GM18508 (cell line): ENCODE results near the gene SCN4A.
"Not testable (repeated sequence)": the region's sequence is repeated elsewhere in the genome, so short reads cannot be mapped to it uniquely, and the experiment has no call there.

Experiments used
- ATAC-seq: cut with Tn5 transposase; IDR thresholded peaks from one replicate; pipeline ENCODE4 v1.9.1; 2021; ENCODE audit warnings: moderate number of reproducible peaks; ENCODE audit not compliant: insufficient read depth, unreplicated experiment

The SCN4A gene

DNA sequence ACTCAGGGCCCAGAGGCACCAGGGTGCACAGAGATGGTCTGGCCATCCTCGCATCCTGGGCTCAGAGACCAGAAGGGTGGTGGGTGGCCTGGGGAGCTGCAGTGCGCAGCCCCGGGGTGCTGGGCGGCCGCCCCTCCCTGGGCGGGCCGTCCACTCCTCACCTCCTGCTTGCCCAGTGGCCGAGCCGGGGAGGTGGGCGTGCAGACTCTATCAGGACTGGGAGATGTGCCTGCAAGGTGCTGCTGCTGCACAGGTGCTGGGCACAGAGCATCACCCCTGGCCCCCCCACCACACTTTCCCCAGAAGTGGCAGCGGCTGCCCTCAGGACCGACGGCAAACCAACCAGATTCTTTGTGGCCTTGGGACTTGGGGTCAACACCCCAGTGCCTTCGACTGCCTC is at the start of gene SCN4A:
Gene SCN4A, minus strand, starts transcription at position 123 of the 400 bp plus-strand sequence. Its CDS starts 77 bp downstream, at position 46.
- no peak for ATAC-seq

DNA sequence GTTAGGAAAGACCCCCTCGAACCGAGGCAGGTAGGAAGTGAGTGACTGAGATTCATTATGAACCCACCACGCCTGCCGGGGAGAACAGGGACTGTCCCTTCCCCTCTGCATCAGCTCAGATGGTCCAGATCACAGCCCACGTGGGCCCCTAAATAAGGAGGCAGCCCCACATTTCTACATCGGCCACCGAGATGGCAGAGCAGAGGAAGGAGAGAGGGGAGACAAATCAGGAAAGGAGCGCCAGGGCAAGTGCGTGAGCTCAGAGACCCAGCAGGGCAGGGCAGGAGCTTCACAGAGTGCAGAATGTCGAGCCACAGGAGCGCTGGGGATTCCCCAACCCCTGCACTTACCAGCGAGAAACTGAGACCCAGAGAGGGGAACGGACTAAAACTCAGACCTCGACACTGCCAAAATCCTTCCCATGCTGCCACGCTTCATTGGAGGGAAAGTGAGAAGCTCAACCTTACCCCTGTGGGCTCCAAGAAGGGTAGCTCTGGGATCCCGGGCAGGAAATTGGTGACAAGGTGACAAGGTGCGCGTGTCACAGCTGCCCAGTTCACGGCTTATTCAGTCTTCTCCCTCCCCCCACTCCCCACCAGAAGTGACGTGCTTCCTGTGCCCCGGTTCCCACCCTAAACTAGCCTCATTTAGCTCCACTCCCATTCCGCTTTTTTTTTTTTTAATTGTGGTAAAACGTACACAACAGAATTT is 47.5 kb upstream of the SCN4A start, which contains the start of gene ICAM2:
Gene ICAM2, minus strand, starts transcription at position 578 of the 711 bp plus-strand sequence. CDS start 13,942 bp downstream, outside the sequence.
- no peak for ATAC-seq

DNA sequence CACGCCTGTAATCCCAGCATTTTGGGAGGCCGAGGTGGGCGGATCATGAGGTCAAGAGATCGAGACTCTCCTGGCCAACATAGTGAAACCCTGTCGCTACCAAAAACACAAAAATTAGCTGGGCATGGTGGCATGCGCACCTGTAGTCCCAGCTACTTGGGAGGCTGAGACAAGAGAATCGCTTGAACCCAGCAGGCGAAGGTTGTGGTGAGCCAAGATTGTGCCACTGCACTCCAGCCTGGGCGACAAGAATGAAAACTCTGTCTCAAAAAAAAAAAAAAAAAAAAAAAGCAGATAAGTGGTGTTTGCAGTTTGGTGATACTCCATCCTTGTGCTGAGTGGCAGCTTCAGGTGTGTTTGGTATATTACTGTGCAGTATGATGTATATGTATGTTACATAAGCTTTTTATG is 46.8 kb upstream of the SCN4A start:
- ATAC-seq = not testable (repeated sequence)

DNA sequence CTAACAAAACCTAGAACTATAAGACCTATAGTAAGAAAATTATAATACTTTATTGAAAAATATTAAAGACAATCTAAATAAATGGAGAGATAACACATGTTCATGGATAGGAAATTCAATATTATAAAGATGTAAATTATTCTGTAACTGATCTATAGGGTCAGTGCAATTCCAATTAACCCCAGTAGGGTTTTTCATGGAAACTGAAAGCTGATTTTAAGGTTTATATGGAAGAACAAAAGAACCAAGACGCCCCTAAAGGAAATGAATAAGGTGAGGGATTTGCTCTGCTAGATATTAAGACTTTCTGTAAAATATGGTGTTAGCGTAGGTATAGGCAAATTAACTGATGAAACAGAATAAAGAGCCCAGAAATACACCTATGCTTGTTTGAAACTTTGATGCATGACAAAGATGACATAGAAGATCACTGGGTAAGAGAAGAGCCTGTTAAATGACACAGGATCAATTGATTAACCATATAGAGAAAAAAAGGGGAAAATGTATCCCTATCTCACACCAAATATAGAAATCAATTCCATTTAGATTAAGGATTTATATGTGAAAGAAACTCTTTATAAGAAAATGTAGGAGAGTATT is 44.8 kb upstream of the SCN4A start:
- ATAC-seq = no peak

DNA sequence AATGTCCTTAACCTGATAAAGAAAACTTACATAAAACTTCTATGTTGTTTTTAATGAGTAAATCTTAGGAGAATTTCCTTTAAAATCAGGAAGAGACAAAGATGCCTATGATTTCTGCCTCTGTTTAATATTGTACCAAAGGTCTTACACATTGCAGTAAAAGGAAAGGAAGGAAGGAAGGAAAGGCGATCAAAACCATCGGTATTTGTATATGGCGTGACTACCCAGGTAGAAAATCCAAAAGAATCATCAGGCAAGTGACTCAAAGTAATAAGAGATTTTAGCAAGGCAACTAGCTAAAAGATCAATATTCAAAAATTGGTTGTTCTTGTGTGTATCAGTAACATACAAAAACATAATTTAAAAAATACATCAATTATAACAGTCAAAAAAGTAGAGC is 44.3 kb upstream of the SCN4A start:
- ATAC-seq = no peak

DNA sequence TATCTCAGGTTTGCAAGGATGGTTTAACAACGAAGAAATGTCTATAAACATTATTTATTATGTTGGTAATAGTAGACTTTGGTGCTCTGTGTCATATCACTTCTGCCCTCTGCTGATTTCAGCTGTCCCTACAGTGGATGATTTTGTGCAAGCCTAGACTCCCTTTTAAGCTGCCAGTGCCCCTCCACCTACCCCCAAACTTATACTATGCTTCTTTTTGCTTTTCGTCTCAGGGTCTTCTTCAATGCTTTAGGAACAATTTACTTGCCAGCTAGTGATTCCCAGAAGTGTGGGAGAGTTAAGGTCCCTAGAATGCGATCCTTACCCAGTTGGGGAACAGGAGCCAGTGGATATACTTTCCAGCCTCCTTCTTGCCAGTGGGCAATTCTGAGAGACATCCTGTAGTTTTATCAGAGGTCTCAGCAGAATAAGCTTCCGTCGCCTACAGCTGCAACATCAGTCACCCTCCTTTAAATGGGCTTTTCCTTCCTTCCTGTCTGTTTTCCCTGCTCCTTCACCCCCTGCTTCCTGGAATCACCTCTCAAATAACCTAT is 43.6 kb upstream of the SCN4A start:
- no peak for ATAC-seq

DNA sequence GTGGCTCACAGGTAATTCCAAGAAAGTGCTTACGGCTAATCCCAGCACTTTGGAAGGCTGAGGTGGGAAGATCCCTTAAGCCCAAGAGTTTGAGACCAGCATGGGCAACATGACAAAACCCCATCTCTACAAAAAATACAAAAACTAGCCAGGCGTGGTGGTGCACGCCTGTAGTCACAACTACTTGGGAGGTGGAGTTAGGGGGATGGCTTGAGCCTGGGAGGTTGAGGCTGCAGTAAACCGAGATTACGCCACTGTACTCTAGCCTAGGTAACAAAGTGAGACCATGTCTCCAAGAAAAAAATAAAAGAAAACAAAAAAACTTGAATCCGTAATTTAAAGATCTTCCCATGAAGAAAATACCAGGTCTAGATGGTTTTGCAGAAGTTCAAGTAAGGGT is 42.7 kb upstream of the SCN4A start:
- no peak for ATAC-seq

DNA sequence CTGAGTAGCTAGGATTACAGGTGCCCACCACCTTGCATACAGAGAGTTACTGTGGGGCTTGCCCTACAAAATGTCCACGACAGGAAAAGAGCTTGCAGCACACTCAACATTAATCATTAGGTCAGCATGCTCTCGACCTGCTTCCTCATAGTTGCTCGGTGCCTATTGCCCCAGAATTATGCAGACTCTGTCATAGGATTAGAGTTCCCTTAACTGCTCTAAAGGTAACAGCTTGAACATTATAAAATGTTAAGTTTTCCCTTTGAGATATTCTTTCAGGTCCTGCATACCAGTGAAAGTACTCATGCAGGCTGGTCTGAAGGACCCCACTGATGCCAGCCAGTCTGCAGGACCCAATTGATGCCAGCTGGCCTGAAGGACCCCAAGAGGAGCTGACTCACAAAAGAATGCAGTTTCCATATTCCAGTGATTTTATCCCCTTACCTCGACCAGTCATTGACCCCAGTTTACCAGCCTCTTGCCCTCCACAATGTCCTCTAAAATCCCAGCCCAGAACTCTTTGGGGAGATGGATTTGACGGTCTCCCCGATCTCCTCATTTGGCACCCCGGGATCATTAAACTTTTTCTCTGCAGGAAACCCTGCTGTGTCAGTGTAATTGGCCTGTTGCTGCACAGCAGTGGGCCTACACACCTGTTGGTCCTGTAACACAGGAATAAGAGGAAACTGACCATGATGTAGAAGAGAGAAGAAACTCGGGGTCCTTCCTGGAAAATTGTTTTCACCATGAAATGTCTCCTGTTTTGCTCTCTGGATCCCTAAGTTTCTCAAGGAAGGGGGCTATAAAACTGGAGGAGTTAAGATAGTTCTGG is 37.1 kb upstream of the SCN4A start:
- no peak for ATAC-seq

DNA sequence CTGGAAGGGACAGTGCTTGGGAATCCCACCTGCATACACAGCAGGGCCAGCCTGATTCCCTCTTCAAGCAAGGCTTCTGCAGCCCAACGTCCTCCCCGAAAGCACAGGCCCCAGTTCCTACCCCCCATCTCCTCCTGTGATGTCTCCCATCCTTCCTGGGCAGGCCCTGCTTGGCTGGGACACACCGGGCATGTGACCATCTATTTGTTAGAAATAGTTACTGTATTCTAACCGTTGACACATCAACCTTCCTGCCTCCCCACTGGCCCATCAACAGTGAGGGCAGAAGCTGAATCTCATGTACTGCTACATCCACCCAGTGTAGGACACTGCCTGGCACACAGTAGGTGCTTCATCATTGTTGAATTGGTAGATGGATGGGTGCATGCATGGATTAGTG is 36.1 kb upstream of the SCN4A start:
- no peak for ATAC-seq

DNA sequence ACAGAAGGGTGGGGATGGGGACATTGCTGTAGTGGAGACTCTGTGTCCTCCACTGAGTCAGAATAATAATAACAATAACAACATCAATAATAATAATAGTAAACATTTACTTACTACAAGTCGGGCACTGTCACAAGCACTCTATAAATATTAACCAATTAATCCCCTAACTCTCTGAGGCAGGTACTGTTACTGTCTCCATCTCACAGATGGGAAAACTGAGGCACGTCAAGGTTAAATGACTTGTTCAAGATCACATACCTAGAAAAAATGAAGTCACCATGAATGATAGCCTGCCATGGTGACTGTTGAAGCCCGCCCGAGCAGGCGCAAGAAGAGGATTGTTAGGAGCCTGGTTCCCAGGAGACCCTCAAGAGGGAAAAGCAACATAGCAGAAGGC is 35.6 kb upstream of the SCN4A start:
- no peak for ATAC-seq

DNA sequence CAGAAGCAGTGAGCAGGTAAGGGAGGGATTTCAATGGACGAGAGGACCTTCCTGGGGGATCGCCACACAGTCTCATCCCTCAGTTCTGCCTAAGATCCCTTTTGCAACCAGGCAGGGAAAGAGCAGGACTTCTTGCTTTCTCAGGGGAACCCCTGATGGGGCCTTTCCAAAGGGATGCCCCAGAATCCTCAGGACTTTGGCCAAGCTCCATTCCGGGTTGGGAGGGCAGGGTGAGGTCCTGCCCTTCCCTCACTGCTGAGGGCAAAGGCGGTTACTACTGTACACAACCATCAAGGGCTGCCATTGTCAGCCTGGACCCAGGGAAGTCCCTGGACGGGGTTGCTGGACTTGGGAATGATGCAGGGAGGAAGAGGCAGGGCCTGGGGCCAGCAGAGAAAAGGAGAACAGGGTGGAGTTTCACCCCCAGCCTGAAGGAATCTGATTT is 35.1 kb upstream of the SCN4A start:
- ATAC-seq = no peak

DNA sequence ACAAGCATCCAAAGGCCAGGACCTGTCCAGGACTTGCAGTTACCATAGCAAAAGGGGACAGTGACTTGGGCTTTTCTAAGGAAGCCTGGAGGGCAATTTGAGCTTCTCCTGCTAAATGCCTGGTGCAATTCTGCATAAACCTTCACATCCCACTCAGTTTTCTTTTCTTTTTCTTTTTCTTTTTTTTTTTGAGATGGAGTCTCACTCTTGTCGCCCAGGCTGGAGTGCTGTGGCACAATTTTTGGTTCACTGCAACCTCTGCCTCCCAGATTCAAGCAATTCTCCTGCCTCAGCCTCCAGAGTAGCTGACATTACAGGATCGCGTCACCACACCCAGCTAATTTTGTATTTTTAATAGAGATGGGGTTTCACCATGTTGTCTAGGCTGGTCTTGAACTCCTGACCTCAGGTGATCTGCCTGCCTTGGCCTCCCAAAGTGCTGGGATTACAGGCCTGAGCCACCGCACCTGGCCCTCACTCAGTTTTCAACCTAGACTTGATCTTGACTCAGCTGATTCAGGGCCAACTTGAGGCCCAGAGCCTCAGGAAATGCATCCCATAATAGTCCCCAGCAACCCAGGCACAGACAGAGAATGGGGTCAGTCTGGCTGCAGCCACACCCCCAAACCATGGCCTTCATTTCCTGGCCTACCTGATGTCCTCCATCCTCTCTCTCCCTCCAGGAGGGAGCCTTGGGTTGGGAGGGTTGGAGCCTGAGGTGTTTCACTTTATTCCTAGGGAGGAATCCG is 34.5 kb upstream of the SCN4A start:
- ATAC-seq = not testable (repeated sequence)

DNA sequence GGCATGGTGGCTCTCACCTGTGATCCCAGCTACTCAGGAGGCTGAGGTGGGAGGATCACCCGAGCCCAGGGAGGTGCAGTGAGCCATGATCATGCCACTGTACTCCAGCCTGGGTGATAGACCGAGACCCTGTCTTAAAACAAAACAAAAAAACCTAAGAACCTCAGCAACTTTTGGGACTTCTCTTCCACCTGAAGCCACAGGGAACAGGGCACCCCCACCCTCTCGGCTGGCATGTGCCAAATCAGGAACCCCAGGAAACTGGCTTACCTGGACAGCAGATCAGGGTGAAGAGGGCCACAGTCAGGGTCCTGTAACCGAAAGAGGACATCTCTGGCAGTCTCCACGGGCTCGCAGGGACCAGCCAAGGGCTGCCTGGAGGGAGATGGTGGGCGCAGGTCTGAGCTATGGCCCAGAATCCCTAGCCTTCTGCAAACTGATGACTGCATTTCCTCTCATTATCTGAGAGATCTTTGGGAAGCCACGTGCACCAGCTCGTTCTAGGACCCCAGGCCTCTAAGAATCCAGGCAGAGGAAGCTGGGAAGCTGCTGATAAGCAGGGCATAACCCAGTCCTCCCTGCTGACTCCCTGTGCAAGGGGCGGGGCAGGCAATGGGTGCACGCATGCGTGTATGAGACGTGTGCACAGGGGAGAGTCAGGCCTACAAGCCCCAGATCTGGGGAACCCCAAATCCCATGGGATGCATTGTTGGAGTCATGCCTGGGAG is 33.8 kb upstream of the SCN4A start:
- ATAC-seq = no peak

DNA sequence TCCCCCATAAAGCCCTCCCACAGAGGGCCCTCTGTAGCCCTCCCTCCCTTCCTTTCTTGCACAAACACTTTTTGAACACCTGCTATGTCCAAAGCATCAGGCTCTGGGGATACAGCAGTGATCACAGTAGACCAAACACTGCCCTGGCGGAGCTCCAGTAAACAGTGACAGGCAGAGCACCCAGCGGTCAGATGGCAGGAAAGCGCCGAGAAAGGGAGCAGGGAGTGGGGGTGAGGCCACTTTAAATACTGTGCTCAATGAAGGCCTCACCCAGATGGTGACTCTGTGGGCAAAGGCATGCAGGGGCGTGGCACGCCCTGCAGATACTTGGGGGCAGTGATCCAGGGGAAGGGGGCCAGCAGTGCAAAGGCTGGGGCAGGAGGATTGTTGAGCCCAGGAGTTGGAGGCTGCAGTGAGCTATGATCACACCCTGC is 33.0 kb upstream of the SCN4A start:
- ATAC-seq = no peak

DNA sequence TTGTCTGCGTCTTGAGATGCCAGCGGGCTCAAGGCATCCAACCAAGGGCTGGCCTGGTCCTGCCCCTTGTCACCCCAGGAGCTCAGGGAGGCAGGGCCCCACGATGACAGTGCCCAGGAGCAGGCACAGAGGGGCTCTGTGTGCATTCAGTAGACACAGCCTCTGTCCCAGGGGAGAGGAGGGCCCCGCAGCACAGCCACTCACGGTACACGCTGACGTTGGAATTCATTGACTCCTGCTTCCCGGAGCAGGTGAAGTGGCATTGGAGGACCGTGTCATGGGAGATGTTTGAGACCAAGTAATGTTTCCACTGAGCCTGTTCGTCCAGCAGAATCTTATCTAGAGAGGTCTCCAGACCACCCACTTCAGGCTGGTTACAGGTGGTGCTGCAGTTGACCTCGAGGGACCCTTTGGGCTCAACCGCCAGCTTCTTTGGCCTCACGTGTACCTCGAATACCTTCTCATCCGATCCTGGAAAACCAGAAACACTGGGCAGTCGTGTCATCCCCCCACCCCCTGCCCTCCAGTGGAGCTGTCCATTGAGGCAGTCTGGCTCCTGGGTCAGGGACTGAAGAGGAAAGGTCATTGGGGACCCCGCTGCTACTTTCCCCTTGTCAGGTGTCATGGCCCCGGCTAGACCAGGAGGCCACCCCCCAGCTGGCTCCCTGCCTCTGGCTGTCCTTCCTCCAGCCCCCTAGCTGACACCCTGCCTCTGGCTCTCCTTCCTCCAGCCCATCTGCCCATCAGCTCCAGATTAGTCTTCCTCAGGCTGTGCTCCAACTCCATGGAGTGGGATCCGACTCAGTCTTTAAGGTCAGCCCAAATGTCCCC is 32.4 kb upstream of the SCN4A start:
- ATAC-seq = no peak

DNA sequence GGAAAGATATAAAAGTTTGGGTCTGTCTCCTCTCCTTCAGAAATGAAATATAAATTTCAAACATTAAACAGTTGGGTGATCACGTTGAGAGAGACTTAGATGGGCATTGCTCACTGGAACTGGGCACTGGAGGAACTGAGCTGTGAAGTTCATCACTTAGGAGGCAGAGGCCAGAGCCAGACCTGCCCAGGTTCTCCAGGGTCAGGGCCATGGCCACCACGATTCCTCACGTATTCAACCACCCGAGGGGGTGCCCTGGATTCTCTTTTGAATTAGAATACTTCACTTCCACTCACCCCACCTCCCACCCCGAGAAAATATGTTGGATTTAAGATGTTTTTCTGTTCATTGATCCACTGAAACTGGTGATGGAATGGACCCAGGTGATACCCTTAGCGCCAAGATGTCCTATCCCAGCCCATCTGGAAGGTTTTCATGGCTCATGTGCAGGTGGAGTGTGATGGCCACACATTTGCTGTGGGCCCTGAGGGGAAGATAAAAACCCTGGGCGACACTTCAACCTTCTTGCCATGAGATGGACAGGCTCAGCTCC is 31.6 kb upstream of the SCN4A start:
- no peak for ATAC-seq

DNA sequence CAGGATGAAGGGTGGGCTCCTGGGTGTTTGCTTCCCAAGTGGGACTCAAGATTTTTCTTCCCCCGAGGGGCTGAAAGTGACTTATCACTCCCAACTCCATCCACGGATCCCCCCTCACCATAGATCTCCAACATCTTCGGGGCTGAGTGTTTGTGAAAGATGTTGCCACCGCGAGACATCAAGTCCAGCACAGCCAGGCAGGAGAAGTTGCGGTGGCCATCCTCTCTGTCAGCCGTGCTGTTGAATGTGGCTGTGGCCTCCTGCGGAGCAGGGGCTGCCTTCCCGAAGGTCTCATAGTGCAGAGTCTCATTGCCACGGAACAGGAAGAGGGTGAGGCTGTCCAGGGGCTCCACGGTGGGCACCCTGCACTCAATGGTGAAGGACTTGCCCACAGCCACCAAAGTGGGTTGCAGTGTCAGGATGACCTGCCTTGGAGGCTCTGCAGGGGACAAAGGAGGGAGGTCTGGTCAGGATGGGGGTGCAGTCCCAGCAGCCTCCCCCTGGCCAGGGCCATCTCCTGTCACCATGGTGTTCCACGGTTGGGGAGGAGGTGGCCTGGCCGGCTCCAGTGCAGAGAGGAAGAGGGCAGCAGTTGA is 30.9 kb upstream of the SCN4A start:
- ATAC-seq = no peak
